ENCODE data around the gene TASP1.
"Not testable (repeated sequence)": the region's sequence is repeated elsewhere in the genome, so short reads cannot be mapped to it uniquely, and the experiment has no call there.

The TASP1 gene

GRCh38 chr20:13638496-13639149, at the start of gene TASP1:
Gene TASP1, minus strand, starts transcription at chr20:13638932. Its CDS starts 8,854 bp downstream, at chr20:13630078.
- peak; percentile 97 for DNase-seq (ENCODE audit: low spot score)

- no peak for DNase-seq (ENCODE audit: low spot score)
These were observed 49.1 kb upstream of the TASP1 start for GRCh38 chr20:13687815-13688214.

- no peak for DNase-seq (ENCODE audit: low spot score)
These were observed 46.9 kb upstream of the TASP1 start for GRCh38 chr20:13685623-13686022.

- no peak for DNase-seq (ENCODE audit: low spot score)
These were observed 46.0 kb upstream of the TASP1 start for GRCh38 chr20:13684566-13685222.

GRCh38 chr20:13683833-13684232, 45.1 kb upstream of the TASP1 start:
- DNase-seq (ENCODE audit: low spot score) = no peak

GRCh38 chr20:13681248-13682125, 42.8 kb upstream of the TASP1 start:
- no peak for DNase-seq (ENCODE audit: low spot score)

GRCh38 chr20:13678944-13679343, 40.2 kb upstream of the TASP1 start:
- DNase-seq (ENCODE audit: low spot score) = no peak

GRCh38 chr20:13677241-13677640, 38.5 kb upstream of the TASP1 start:
- DNase-seq (ENCODE audit: low spot score) = no peak

- no peak for DNase-seq (ENCODE audit: low spot score)
These were observed 38.0 kb upstream of the TASP1 start for GRCh38 chr20:13676682-13677081.

GRCh38 chr20:13672690-13673089, 34.0 kb upstream of the TASP1 start:
- DNase-seq (ENCODE audit: low spot score) = no peak

- DNase-seq (ENCODE audit: low spot score) = no peak
These were observed 33.2 kb upstream of the TASP1 start for GRCh38 chr20:13671916-13672378.

GRCh38 chr20:13671512-13671911, 32.8 kb upstream of the TASP1 start:
- no peak for DNase-seq (ENCODE audit: low spot score)

- no peak for DNase-seq (ENCODE audit: low spot score)
These were observed 31.4 kb upstream of the TASP1 start for GRCh38 chr20:13670160-13670559.

GRCh38 chr20:13665709-13666395, 27.1 kb upstream of the TASP1 start:
- DNase-seq (ENCODE audit: low spot score) = no peak

- no peak for DNase-seq (ENCODE audit: low spot score)
These were observed 22.4 kb upstream of the TASP1 start for GRCh38 chr20:13661070-13661685.

GRCh38 chr20:13659288-13659687, 20.6 kb upstream of the TASP1 start:
- no peak for DNase-seq (ENCODE audit: low spot score)

- not testable (repeated sequence) for DNase-seq (ENCODE audit: low spot score)
These were observed 19.3 kb upstream of the TASP1 start for GRCh38 chr20:13658060-13658459.

GRCh38 chr20:13656721-13657368, 18.1 kb upstream of the TASP1 start:
- no peak for DNase-seq (ENCODE audit: low spot score)

GRCh38 chr20:13654463-13655023, 15.8 kb upstream of the TASP1 start:
- no peak for DNase-seq (ENCODE audit: low spot score)

GRCh38 chr20:13650474-13650873, 11.7 kb upstream of the TASP1 start:
- no peak for DNase-seq (ENCODE audit: low spot score)

All from D341Med (cell line).